ENCODE results near the gene ACAP1.

Gene ACAP1

DNA sequence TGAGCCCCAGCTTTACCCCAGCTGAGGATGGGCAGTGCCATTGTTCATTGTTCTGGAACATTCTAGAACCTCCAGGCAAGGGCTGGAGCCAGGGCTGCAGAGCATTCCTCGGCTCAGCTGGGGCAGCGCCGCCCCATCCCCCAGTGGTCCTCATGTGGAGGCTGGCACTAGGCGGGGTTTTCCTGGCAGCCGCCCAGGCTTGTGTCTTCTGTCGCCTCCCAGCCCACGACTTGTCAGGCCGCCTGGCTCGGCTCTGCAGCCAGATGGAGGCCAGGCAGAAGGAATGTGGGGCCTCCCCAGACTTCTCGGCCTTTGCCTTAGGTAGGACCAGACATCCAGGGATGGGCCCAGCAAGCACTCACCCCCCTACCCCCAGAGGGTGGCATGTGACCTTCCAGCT, 18.7 kb downstream of the ACAP1 start, which contains the start of gene TMEM95:
TMEM95 (plus strand) TSS at position 104 of the 400 bp plus-strand sequence; CDS start at position 153, 49 bp downstream.
- TF ChIP-seq MYC (IDR thresholded peaks at IDR 0.05; ENCODE audit: low read depth, low read length) (no peak), MAX (IDR thresholded peaks at IDR 0.05; ENCODE audit: low read depth, low read length) (no peak), POLR2A (IDR thresholded peaks at IDR 0.05; ENCODE audit: extremely low read depth, insufficient read length) (no peak), CTCF (IDR thresholded peaks at IDR 0.05; ENCODE audit: low read depth, low read length) (no peak)
- no peak within 1 kb of the TSS for H3K4me3 ChIP-seq (ENCODE audit: low read depth, low read length)
- no peak for DNase-seq (ENCODE audit: low read depth)

DNA sequence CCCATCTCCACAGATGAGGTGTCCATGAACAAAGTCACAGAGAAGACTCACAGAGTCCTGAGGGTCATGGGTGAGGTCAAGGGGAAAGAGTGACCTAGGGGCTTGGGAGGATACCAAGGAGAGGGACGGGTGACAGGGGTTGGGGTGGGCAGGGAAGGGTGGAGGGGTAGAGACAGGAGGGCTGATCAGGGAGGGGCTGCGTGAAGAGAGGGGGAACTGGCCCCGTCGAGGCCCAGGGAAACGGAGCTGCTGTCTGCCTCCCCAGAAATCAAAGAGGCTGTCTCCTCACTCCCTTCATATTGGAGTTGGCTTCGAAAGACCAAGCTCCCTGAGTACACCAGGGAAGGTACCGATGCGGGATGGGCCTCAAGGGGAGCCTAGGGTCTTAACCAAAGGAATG, 19.2 kb downstream of the ACAP1 start:
- H3K4me3 ChIP-seq (ENCODE audit: low read depth, low read length), result no peak overlapping the region
- DNase-seq (ENCODE audit: low read depth), result no peak
- TF ChIP-seq POLR2A (IDR thresholded peaks at IDR 0.05; ENCODE audit: extremely low read depth, insufficient read length) (no peak), CTCF (IDR thresholded peaks at IDR 0.05; ENCODE audit: low read depth, low read length) (no peak), MAX (IDR thresholded peaks at IDR 0.05; ENCODE audit: low read depth, low read length) (no peak), MYC (IDR thresholded peaks at IDR 0.05; ENCODE audit: low read depth, low read length) (no peak)

DNA sequence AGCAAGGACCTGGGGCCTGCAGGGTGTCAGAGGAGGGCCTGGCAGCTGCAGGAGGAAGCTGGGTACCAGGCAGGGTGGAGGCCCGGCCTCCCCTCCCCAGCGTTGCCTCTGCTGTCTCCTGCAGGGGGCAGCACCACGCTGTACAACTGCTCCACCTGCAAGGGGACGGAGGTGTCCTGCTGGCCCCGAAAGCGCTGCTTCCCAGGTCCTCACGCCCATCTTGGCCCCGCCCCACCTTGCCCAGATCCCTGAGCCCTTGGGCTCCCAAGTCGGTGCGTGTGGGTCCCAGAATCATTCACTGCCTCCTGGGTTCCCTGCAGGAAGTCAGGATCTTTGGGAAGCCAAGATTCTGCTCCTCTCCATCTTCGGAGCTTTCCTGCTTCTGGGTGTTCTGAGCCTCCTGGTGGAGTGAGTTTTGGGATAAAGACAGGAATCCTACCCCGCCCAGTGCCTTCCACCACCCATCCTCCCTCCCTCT, 19.8 kb downstream of the ACAP1 start:
- no peak overlapping the region for H3K4me3 ChIP-seq (ENCODE audit: low read depth, low read length)
- peak; percentile 81 for DNase-seq (ENCODE audit: low read depth)
- TF ChIP-seq MAX (IDR thresholded peaks at IDR 0.05; ENCODE audit: low read depth, low read length) (peak; percentile 59), CTCF (IDR thresholded peaks at IDR 0.05; ENCODE audit: low read depth, low read length) (peak; percentile 62), MYC (IDR thresholded peaks at IDR 0.05; ENCODE audit: low read depth, low read length) (peak; percentile 43; the same call in 1 of the 2 replicates), POLR2A (IDR thresholded peaks at IDR 0.05; ENCODE audit: extremely low read depth, insufficient read length) (no peak)

DNA sequence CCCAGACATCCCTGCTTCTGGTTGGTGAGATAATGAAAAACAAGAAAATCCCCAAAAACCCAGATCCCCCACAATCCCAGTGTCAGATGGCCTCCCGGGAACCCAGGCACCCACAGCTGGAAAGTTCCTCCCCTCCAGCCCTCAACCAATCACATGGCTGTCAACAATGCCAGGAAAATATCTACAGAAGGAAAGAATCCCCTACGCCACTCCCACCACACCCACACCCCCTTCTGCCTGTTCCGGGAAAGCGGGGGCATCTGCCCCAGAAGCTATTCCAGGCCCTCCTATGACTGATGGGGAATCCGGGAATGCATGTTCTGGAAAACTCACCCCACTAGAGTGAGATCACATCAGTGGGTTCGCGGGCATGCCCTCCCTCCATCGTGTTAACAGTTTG, 20.4 kb downstream of the ACAP1 start:
- no peak for DNase-seq (ENCODE audit: low read depth)
- no peak overlapping the region for H3K4me3 ChIP-seq (ENCODE audit: low read depth, low read length)
- TF ChIP-seq POLR2A (IDR thresholded peaks at IDR 0.05; ENCODE audit: extremely low read depth, insufficient read length), result no peak
- no peak for TF ChIP-seq MAX (IDR thresholded peaks at IDR 0.05; ENCODE audit: low read depth, low read length)
- TF ChIP-seq MYC (IDR thresholded peaks at IDR 0.05; ENCODE audit: low read depth, low read length), result no peak
- no peak for TF ChIP-seq CTCF (IDR thresholded peaks at IDR 0.05; ENCODE audit: low read depth, low read length)

- H3K4me3 ChIP-seq (ENCODE audit: low read depth, low read length), result no peak overlapping the region
- DNase-seq (ENCODE audit: low read depth), result no peak
- TF ChIP-seq MYC (IDR thresholded peaks at IDR 0.05; ENCODE audit: low read depth, low read length), result no peak
- TF ChIP-seq MAX (IDR thresholded peaks at IDR 0.05; ENCODE audit: low read depth, low read length), result no peak
- TF ChIP-seq POLR2A (IDR thresholded peaks at IDR 0.05; ENCODE audit: extremely low read depth, insufficient read length), result no peak
- TF ChIP-seq CTCF (IDR thresholded peaks at IDR 0.05; ENCODE audit: low read depth, low read length), result no peak
Measured at GRCh38 chr17:7357381-7357780, 21.1 kb downstream of the ACAP1 start.
